ENCODE results near the gene CEBPA. TPM values are rescaled to one million over a fixed set of nuclear protein-coding genes. Genes with fewer than 3 reads are reported as not detected.

CEBPA gene
- polyA plus RNA-seq, 1 donor, result 4.3 TPM

- no peak for DNase-seq
Measured at GRCh38 chr19:33288666-33289065, 13.7 kb downstream of the CEBPA start.

- no peak for DNase-seq
Measured at GRCh38 chr19:33287927-33288326, 14.4 kb downstream of the CEBPA start.

- no peak for DNase-seq
Measured at GRCh38 chr19:33287438-33287837, 14.9 kb downstream of the CEBPA start.

GRCh38 chr19:33286899-33287298 is 15.4 kb downstream of the CEBPA start:
- no peak for DNase-seq

GRCh38 chr19:33285441-33285927 is 16.9 kb downstream of the CEBPA start:
- DNase-seq, result no peak

- no peak for DNase-seq
Measured at GRCh38 chr19:33284756-33285155, 17.6 kb downstream of the CEBPA start.

- DNase-seq, result no peak
Measured at GRCh38 chr19:33284146-33284643, 18.1 kb downstream of the CEBPA start.

GRCh38 chr19:33283589-33283988 is 18.7 kb downstream of the CEBPA start:
- no peak for DNase-seq

- DNase-seq, result no peak
Measured at GRCh38 chr19:33282036-33282671, 20.2 kb downstream of the CEBPA start.

GRCh38 chr19:33281296-33281926 is 20.9 kb downstream of the CEBPA start:
- no peak for DNase-seq

- DNase-seq, result no peak
Measured at GRCh38 chr19:33280351-33280921, 21.9 kb downstream of the CEBPA start.

- DNase-seq, result no peak
Measured at GRCh38 chr19:33279430-33280350, 22.6 kb downstream of the CEBPA start.

GRCh38 chr19:33278403-33279269 is 23.7 kb downstream of the CEBPA start:
- no peak for DNase-seq

- no peak for DNase-seq
Measured at GRCh38 chr19:33278023-33278402, 24.3 kb downstream of the CEBPA start.

GRCh38 chr19:33277434-33277833 is 24.9 kb downstream of the CEBPA start:
- DNase-seq, result no peak

- DNase-seq, result no peak
Measured at GRCh38 chr19:33275933-33276619, 26.3 kb downstream of the CEBPA start.

- DNase-seq, result no peak
Measured at GRCh38 chr19:33275559-33275932, 26.8 kb downstream of the CEBPA start.

GRCh38 chr19:33274663-33275558 is 27.4 kb downstream of the CEBPA start:
- DNase-seq, result no peak

GRCh38 chr19:33273881-33274662 is 28.3 kb downstream of the CEBPA start:
- DNase-seq, result no peak
